Measurements from ENCODE around the gene VPS13C.
A peak's percentile ranks its signal among the peaks of the same experiment; 100 is the strongest.
"Not testable (repeated sequence)": the region's sequence is repeated elsewhere in the genome, so short reads cannot be mapped to it uniquely, and the experiment has no call there.

The VPS13C gene

GRCh38 chr15:62046078-62046743 is 14.0 kb downstream of the VPS13C start:
- no peak for DNase-seq

- DNase-seq = no peak
Measured at GRCh38 chr15:62035256-62035924, 24.9 kb downstream of the VPS13C start.

GRCh38 chr15:62027916-62028315 is 32.3 kb downstream of the VPS13C start:
- no peak for DNase-seq

- peak; percentile 2 for DNase-seq
Measured at GRCh38 chr15:62027263-62027565, 33.0 kb downstream of the VPS13C start.

- DNase-seq = no peak
Measured at GRCh38 chr15:62026487-62027262, 33.6 kb downstream of the VPS13C start.

- DNase-seq = no peak
Measured at GRCh38 chr15:62021991-62022600, 38.2 kb downstream of the VPS13C start.

- DNase-seq = no peak
Measured at GRCh38 chr15:62020576-62021160, 39.6 kb downstream of the VPS13C start.

GRCh38 chr15:62005354-62005753 is 54.9 kb downstream of the VPS13C start:
- DNase-seq = not testable (repeated sequence)

- DNase-seq = no peak
Measured at GRCh38 chr15:61997786-61998185, 62.5 kb downstream of the VPS13C start.

GRCh38 chr15:61996056-61996635 is 64.1 kb downstream of the VPS13C start:
- DNase-seq = no peak

- DNase-seq = no peak
Measured at GRCh38 chr15:61994216-61994615, 66.0 kb downstream of the VPS13C start.

- no peak for DNase-seq
Measured at GRCh38 chr15:61992518-61992917, 67.7 kb downstream of the VPS13C start.

GRCh38 chr15:61989667-61990066 is 70.6 kb downstream of the VPS13C start:
- DNase-seq = no peak

GRCh38 chr15:61987824-61988223 is 72.4 kb downstream of the VPS13C start:
- no peak for DNase-seq

- no peak for DNase-seq
Measured at GRCh38 chr15:61983081-61983480, 77.2 kb downstream of the VPS13C start.

GRCh38 chr15:61978225-61978624 is 82.0 kb downstream of the VPS13C start:
- DNase-seq = no peak

GRCh38 chr15:61974759-61975158 is 85.5 kb downstream of the VPS13C start:
- no peak for DNase-seq

GRCh38 chr15:61974118-61974517 is 86.1 kb downstream of the VPS13C start:
- no peak for DNase-seq

GRCh38 chr15:61951949-61952348 is 108.3 kb downstream of the VPS13C start:
- no peak for DNase-seq

- DNase-seq = no peak
Measured at GRCh38 chr15:61946778-61947177, 113.5 kb downstream of the VPS13C start.

GRCh38 chr15:61943992-61944391 is 116.3 kb downstream of the VPS13C start:
- no peak for DNase-seq

GRCh38 chr15:61938249-61938648 is 122.0 kb downstream of the VPS13C start:
- no peak for DNase-seq
